ENCODE measurements around the gene ARHGAP5.

ARHGAP5 gene

DNA sequence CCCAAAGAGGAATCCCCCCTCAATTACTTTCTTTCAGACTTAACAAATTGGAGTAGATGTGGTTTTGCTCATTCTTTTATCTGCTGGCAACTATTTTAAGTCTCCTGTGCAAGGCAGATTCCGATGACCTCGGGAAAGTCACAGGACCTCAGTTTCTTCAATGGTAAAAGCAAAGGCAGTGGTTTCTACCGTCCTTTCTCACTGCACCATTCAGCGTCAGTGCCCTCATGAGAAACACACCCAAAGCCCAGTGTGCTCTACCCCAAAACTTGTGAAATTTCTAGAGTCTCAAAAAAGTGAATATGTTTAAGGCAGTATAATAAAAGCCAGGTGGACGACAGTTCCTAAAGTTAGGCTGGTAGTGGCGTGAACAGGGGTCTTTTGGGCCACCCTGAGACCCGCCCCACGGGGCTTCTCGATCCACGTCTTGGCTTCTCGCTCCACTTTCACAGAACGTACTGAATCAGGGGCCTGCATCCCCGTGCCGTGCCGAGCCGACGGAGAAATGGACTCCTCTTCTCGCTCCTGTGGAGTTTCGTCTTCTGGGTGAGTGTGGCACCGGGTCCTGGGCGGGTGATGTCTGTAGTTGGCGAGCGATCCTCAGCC is 1.3 kb upstream of the ARHGAP5 start:
- no peaks in the 10 kb centered on the region for H3K9me3 ChIP-seq (replicated peaks; ENCODE audit: insufficient read depth, low read length)
- TF ChIP-seq EZH2 (optimal IDR thresholded peaks at IDR 0.05; ENCODE audit: low read depth, low read length) = no peak
- TF ChIP-seq EZH2phosphoT487 (IDR thresholded peaks at IDR 0.05; ENCODE audit: low read length) = no peak
- TF ChIP-seq, protein P1, sequence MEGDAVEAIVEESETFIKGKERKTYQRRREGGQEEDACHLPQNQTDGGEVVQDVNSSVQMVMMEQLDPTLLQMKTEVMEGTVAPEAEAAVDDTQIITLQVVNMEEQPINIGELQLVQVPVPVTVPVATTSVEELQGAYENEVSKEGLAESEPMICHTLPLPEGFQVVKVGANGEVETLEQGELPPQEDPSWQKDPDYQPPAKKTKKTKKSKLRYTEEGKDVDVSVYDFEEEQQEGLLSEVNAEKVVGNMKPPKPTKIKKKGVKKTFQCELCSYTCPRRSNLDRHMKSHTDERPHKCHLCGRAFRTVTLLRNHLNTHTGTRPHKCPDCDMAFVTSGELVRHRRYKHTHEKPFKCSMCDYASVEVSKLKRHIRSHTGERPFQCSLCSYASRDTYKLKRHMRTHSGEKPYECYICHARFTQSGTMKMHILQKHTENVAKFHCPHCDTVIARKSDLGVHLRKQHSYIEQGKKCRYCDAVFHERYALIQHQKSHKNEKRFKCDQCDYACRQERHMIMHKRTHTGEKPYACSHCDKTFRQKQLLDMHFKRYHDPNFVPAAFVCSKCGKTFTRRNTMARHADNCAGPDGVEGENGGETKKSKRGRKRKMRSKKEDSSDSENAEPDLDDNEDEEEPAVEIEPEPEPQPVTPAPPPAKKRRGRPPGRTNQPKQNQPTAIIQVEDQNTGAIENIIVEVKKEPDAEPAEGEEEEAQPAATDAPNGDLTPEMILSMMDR (IDR thresholded peaks at IDR 0.05; ENCODE audit: low read length) = no peak
- H3K9me2 ChIP-seq (replicated peaks; ENCODE audit: insufficient read depth, low read length) = no peaks in the 10 kb centered on the region
- peak overlapping the region; percentile 92 for H2AFZ ChIP-seq (ENCODE audit: low read length)
- H3K9ac ChIP-seq (ENCODE audit: low read length) = peak overlapping the region; percentile 61
- no peaks in the 10 kb centered on the region for H3K4me1 ChIP-seq (ENCODE audit: low read length)
- no peaks in the 10 kb centered on the region for H3K36me3 ChIP-seq (replicated peaks; ENCODE audit: insufficient read depth, low read length)
- DNase-seq = no peak
- H3K27me3 ChIP-seq (replicated peaks; ENCODE audit: insufficient read depth, low read length) = no peaks in the 10 kb centered on the region
- no peaks in the 10 kb centered on the region for H4K20me1 ChIP-seq (ENCODE audit: insufficient read depth, low read length)
- peak overlapping the region; percentile 84 for H3K4me3 ChIP-seq (ENCODE audit: low read length)
- peaks cover 12% of the 10 kb centered on the region for H3F3A ChIP-seq (ENCODE audit: insufficient read depth, low read length)
- H3K27ac ChIP-seq (ENCODE audit: low read length) = peak overlapping the region; percentile 65; the same call in 1 of the 2 replicates
- peaks cover 25% of the 10 kb centered on the region for H3K79me2 ChIP-seq (ENCODE audit: low read length)
- H3K4me2 ChIP-seq (ENCODE audit: low read depth, low read length) = peak overlapping the region; percentile 66

DNA sequence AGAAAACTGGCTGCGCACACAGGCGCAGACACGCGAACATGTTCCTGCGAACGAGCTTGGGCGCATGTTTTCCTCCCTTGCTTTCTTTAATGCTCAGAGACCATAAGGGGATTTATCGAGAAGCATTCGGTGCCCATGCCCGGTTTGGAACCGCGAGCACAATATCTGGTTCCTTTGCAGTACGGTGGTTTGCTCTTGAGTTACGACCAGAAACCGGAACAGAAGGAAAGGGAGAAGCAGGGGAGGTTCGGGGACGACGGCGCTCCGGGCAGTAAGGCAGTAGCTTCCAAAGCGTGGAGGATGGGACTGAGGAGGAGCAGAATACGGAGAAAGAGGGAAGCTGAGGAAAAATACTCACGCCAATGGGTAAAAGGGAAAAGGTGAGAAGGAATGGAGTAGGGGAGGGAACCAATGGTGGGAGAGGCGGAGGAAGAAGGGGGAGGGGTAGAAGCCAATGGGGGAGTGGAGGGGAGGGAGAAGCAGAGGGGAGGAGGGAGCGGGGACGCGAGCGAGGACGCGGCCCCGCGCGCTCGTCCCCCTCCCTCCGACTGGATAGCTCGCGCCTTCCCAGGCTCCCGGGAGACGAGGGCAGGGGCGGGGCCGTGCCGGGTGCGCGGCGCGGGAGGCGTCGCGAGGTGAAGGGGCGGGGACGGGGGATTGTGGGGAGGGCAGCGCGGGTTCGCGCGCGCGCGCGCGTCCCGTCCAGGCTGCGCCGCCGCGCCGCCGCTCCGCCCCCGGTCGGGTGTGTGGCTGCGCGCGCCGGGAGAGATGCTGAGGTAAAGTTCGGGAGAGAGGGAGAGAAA is 625 bp upstream of the ARHGAP5 start:
- H3K27me3 ChIP-seq (replicated peaks; ENCODE audit: insufficient read depth, low read length) = no peaks in the 10 kb centered on the region
- H3K27ac ChIP-seq (ENCODE audit: low read length) = peak overlapping the region; percentile 65

DNA sequence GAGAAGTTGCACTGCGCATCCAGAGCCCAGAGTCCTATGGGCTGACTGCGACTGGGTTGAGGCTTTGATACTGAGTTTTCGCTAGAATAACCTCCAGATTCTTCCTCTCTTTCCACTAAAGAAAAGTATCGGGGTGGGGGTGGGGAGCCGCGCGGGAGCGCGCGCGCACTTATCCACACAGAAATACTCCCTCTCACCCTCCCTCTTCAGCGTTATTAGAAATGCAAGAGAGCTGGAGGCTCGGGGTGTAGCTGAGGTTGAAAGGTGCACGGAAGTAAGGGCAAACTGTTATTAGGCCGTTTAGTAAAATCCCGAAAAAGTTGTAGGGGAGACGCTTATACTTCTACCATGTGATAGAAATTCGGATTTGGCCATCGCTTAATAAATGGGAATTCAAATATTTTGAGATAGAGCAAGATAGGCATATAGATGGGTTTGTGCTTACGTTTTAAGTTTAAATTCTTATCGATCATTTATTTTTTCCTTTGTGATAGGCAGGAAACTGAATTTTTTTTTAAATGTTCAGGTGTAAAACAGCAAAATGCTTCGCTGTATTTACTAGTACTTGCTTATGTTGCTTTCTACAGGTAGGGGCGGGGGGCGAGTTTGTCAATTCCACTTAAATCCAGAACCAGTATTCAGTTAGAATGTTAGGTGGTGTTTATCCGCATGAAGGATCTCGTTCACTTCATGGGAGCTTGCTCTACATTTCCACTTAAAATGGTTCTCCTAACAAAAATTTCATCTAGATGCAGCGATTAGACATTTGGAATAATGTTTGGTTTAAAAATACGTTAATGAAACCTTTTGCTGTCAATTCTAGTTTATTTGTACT is 1.1 kb downstream of the ARHGAP5 start:
- H3K9ac ChIP-seq (ENCODE audit: low read length) = peak overlapping the region; percentile 72; the same call in 1 of the 2 replicates
- H3K79me2 ChIP-seq (ENCODE audit: low read length) = peaks cover 42% of the 10 kb centered on the region
- DNase-seq = peak; percentile 14
- H3F3A ChIP-seq (ENCODE audit: insufficient read depth, low read length) = peaks cover 12% of the 10 kb centered on the region
- peak overlapping the region; percentile 58; the same call in 1 of the 2 replicates for H3K27ac ChIP-seq (ENCODE audit: low read length)
- H3K4me3 ChIP-seq (ENCODE audit: low read length) = peak overlapping the region; percentile 75
- H2AFZ ChIP-seq (ENCODE audit: low read length) = 0 out of 2 replicates have a peak overlapping the region, but pooled peaks have one; percentile 38
- no peaks in the 10 kb centered on the region for H4K20me1 ChIP-seq (ENCODE audit: insufficient read depth, low read length)
- H3K9me3 ChIP-seq (replicated peaks; ENCODE audit: insufficient read depth, low read length) = no peaks in the 10 kb centered on the region
- no peaks in the 10 kb centered on the region for H3K27me3 ChIP-seq (replicated peaks; ENCODE audit: insufficient read depth, low read length)
- H3K9me2 ChIP-seq (replicated peaks; ENCODE audit: insufficient read depth, low read length) = no peaks in the 10 kb centered on the region
- H3K36me3 ChIP-seq (replicated peaks; ENCODE audit: insufficient read depth, low read length) = no peaks in the 10 kb centered on the region
- no peak for TF ChIP-seq EZH2phosphoT487 (IDR thresholded peaks at IDR 0.05; ENCODE audit: low read length)
- TF ChIP-seq EZH2 (optimal IDR thresholded peaks at IDR 0.05; ENCODE audit: low read depth, low read length) = no peak
- TF ChIP-seq, protein P1 (IDR thresholded peaks at IDR 0.05; ENCODE audit: low read length) = no peak
- no peaks in the 10 kb centered on the region for H3K4me1 ChIP-seq (ENCODE audit: low read length)
- peak overlapping the region; percentile 73 for H3K4me2 ChIP-seq (ENCODE audit: low read depth, low read length)

More for the DNA sequence above, 625 bp upstream of the ARHGAP5 start:
- Histone ChIP-seq H3K4me2 (ENCODE audit: low read depth, low read length) (peak overlapping the region; percentile 66), H3F3A (ENCODE audit: insufficient read depth, low read length) (peaks cover 12% of the 10 kb centered on the region), H3K9me2 (replicated peaks; ENCODE audit: insufficient read depth, low read length) (no peaks in the 10 kb centered on the region), H3K4me3 (ENCODE audit: low read length) (peak overlapping the region; percentile 84), H3K9ac (ENCODE audit: low read length) (peak overlapping the region; percentile 61), H2AFZ (ENCODE audit: low read length) (peak overlapping the region; percentile 92), H3K79me2 (ENCODE audit: low read length) (peaks cover 29% of the 10 kb centered on the region), H3K9me3 (replicated peaks; ENCODE audit: insufficient read depth, low read length) (no peaks in the 10 kb centered on the region), H3K36me3 (replicated peaks; ENCODE audit: insufficient read depth, low read length) (no peaks in the 10 kb centered on the region), H4K20me1 (ENCODE audit: insufficient read depth, low read length) (no peaks in the 10 kb centered on the region), H3K4me1 (ENCODE audit: low read length) (no peaks in the 10 kb centered on the region)
- peak; percentile 60 for DNase-seq
- TF ChIP-seq EZH2phosphoT487 (IDR thresholded peaks at IDR 0.05; ENCODE audit: low read length) (no peak), EZH2 (optimal IDR thresholded peaks at IDR 0.05; ENCODE audit: low read depth, low read length) (no peak)
- TF ChIP-seq, protein P1 (IDR thresholded peaks at IDR 0.05; ENCODE audit: low read length) = no peak
